ENCODE data around the gene MSMP. TPM values are rescaled to one million over a fixed set of nuclear protein-coding genes. Genes with fewer than 3 reads are reported as not detected.

MSMP gene
- total and polyA plus RNA-seq, 2 donors (not counting 3 experiments of a cell fraction or from before 2014, with no cell fraction given), result 18.8 to 29.0 TPM

DNA sequence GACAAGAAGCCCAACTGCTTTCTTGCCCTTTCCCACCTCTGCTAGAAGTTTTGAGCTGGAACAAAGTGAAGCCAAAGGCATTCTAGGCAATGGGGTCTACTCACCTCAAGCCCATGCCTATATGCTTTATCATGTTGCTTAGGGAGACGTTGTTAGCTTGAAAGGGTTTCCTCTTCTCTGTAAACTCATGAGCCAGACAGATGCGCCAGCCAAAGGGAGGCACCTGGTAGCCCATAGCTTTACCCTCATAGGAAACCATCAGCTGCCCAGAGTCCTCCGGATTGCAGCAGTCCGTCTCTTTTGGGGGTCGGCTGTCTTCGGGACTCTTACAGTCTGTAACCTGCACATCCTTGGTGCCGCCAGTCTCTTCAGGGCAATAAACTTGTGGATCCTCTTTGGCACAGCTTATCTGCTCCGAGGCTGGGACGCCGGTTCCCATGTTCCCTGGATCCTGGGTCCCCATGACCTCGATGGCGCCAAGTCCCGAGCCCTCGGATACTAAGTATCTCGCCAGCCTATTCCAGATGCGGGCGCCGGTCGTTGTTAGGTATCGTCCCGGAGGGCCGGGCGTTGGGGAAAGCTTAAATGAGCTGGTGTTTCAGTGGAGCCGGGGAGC lies 5.7 kb downstream of the MSMP start:
- Histone ChIP-seq H3K36me3 (ENCODE audit: control insufficient read depth in 2 of 2, extremely low read depth in 1 of 2, insufficient read depth in 2 of 2, low read length in 2 of 2) (peaks cover 12 to 14% of the 10 kb centered on the region in 2 experiments), H3K9ac (replicated peaks; ENCODE audit: extremely low read depth, insufficient read depth, low read length) (peak overlapping the region; percentile 99), H3K9me3 (replicated peaks; ENCODE audit: control insufficient read depth, insufficient read depth, low read length) (no peaks in the 10 kb centered on the region), H3K27ac (ENCODE audit: insufficient read depth, low read depth, low read length) (peak overlapping the region; percentile 84), H3K4me3 (replicated peaks in 1 of 3; ENCODE audit: insufficient read depth in 1 of 3, low read depth in 1 of 3, low read length in 3 of 3) (peak overlapping the region; percentile 66 to 99 (median 87)), H3K4me1 (ENCODE audit: control insufficient read depth, extremely low read depth, insufficient read depth, low read length) (peaks cover 63% of the 10 kb centered on the region), H3K4me2 (ENCODE audit: insufficient read depth, low read length) (peak overlapping the region; percentile 98), H3K79me2 (ENCODE audit: control insufficient read depth, insufficient read depth, low read length) (peaks cover 55% of the 10 kb centered on the region), H3K27me3 (ENCODE audit: control insufficient read depth in 2 of 2, insufficient read depth in 2 of 2, low read length in 2 of 2) (no peaks in the 10 kb centered on the region), H2AFZ (ENCODE audit: low read depth, low read length) (no peak overlapping the region), H4K20me1 (replicated peaks; ENCODE audit: control insufficient read depth, extremely low read depth, insufficient read depth, low read length) (no peaks in the 10 kb centered on the region), H3K9me1 (replicated peaks; ENCODE audit: control insufficient read depth, extremely low read depth, insufficient read depth, low read length) (no peaks in the 10 kb centered on the region)
- POLR2A ChIA-PET, result interaction anchor here (0.6 to 1.5 kb wide), 6 partner anchors 10 to 54 kb away, joined by 3 to 9 read pairs (median 4); partner anchors contain the start of genes CREB3 and TLN1
- dilution Hi-C loops (cut with MboI; ENCODE audit: extremely low pct_ligation_motif_present, low sequenced_read_pairs), result no loop called here
- TF ChIP-seq CTCF (IDR thresholded peaks at IDR 0.05; ENCODE audit: extremely low read depth in 1 of 2, insufficient read depth in 1 of 2, low read depth in 1 of 2, low read length in 2 of 2), result no peak
- TF ChIP-seq GATA2 (IDR thresholded peaks at IDR 0.05; ENCODE audit: insufficient read depth, insufficient read length, low read depth, low read length), result no peak
- TF ChIP-seq JUN (IDR thresholded peaks at IDR 0.05; ENCODE audit: borderline replicate concordance, insufficient read depth, insufficient read length, low read depth), result no peak
- no peak for TF ChIP-seq POLR2A (IDR thresholded peaks at IDR 0.05; ENCODE audit: low read depth, low read length)
- no peak for TF ChIP-seq POLR2AphosphoS5 (IDR thresholded peaks at IDR 0.05; ENCODE audit: insufficient read depth, low read depth, low read length)
- no peak for TF ChIP-seq FOS (IDR thresholded peaks at IDR 0.05; ENCODE audit: borderline replicate concordance, insufficient read depth, low read length)
- no peak for TF ChIP-seq MYC (IDR thresholded peaks at IDR 0.05; ENCODE audit: low read depth, low read length)
- no peak for TF ChIP-seq EZH2 (IDR thresholded peaks at IDR 0.05; ENCODE audit: borderline replicate concordance, low read depth, low read length, severe bottlenecking)
- intact Hi-C loops (cut with micrococcal nuclease), result loop anchor here (1.0 to 2.0 kb wide), 2 partner anchors 16 to 39 kb away; partner anchors contain the start of genes CREB3 and TLN1
- BruUV-seq (replicated peaks), result TSS peak; percentile 69
- CTCF ChIA-PET, result interaction anchor here (0.6 to 7.2 kb wide), 17 partner anchors 8 to 197 kb away, joined by 3 to 86 read pairs (median 10); partner anchors contain the start of genes CREB3, NPR2, SPAG8 and TLN1
- peak; percentile 26 for DNase-seq (ENCODE audit: low read depth, low spot score)
- peak; percentile 63 for FAIRE-seq
